Measurements from ENCODE around the gene TRAF3IP3. TPM values are rescaled to one million over a fixed set of nuclear protein-coding genes. Genes with fewer than 3 reads are reported as not detected.

The TRAF3IP3 gene
- total and polyA plus RNA-seq, 2 donors (not counting 3 experiments of a cell fraction or from before 2014, with no cell fraction given): not detected

DNA sequence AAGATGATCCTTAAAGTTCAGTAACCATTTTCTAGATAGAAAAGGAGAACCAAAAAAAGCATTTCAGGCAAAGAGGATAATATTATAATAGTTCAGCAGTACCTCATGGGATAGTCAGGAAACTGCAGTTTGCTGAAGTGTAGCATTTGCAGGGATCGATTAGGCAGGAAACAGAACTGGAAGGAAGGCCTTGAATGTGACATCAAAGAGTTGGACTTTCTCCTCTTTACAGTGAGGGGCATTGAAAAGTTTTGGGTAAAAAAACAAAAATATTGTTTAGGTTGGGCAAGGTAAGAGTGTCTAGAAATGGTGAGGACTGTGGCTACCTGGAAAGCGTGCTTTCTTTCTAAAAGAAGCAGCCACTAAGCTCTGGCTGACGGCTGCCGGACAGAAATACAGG is 58.0 kb downstream of the TRAF3IP3 start:
- TF ChIP-seq, protein P1, sequence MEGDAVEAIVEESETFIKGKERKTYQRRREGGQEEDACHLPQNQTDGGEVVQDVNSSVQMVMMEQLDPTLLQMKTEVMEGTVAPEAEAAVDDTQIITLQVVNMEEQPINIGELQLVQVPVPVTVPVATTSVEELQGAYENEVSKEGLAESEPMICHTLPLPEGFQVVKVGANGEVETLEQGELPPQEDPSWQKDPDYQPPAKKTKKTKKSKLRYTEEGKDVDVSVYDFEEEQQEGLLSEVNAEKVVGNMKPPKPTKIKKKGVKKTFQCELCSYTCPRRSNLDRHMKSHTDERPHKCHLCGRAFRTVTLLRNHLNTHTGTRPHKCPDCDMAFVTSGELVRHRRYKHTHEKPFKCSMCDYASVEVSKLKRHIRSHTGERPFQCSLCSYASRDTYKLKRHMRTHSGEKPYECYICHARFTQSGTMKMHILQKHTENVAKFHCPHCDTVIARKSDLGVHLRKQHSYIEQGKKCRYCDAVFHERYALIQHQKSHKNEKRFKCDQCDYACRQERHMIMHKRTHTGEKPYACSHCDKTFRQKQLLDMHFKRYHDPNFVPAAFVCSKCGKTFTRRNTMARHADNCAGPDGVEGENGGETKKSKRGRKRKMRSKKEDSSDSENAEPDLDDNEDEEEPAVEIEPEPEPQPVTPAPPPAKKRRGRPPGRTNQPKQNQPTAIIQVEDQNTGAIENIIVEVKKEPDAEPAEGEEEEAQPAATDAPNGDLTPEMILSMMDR (IDR thresholded peaks at IDR 0.05; ENCODE audit: extremely low read depth in 1 of 2, insufficient read depth in 1 of 2, low read depth in 1 of 2, low read length in 2 of 2): no peak
- TF ChIP-seq EZH2 (IDR thresholded peaks at IDR 0.05; ENCODE audit: borderline replicate concordance, low read depth, low read length, severe bottlenecking) (no peak), FOS (IDR thresholded peaks at IDR 0.05; ENCODE audit: borderline replicate concordance, insufficient read depth, low read length) (no peak)
- no peaks in the 10 kb centered on the region for H3K9me1 ChIP-seq (replicated peaks; ENCODE audit: control insufficient read depth, extremely low read depth, insufficient read depth, low read length)
- dilution Hi-C loops (cut with MboI; ENCODE audit: extremely low pct_ligation_motif_present, low sequenced_read_pairs) (no loop called here), intact Hi-C loops (cut with micrococcal nuclease) (no loop called here)
- H2AFZ ChIP-seq (ENCODE audit: low read depth, low read length): no peak overlapping the region
- H3K4me1 ChIP-seq (ENCODE audit: control insufficient read depth, extremely low read depth, insufficient read depth, low read length): no peaks in the 10 kb centered on the region
- no peak overlapping the region for H3K9ac ChIP-seq (replicated peaks; ENCODE audit: extremely low read depth, insufficient read depth, low read length)
- no peaks in the 10 kb centered on the region for H3K27me3 ChIP-seq (ENCODE audit: control insufficient read depth in 2 of 2, insufficient read depth in 2 of 2, low read length in 2 of 2)
- no peak overlapping the region for H3K27ac ChIP-seq (ENCODE audit: insufficient read depth, low read depth, low read length)
- H3K9me3 ChIP-seq (replicated peaks; ENCODE audit: control insufficient read depth, insufficient read depth, low read length): no peaks in the 10 kb centered on the region
- DNase-seq (ENCODE audit: low read depth, low spot score) (no peak), FAIRE-seq (no peak)
- CTCF ChIA-PET: interaction anchor here (8.7 kb wide), 1 partner anchor 8 kb away, joined by 109 read pairs; no protein-coding TSS in a partner anchor
- no peak overlapping the region for H3K4me2 ChIP-seq (ENCODE audit: insufficient read depth, low read length)
- no peaks in the 10 kb centered on the region for H4K20me1 ChIP-seq (replicated peaks; ENCODE audit: control insufficient read depth, extremely low read depth, insufficient read depth, low read length)
- POLR2A ChIA-PET: no interaction called here
- H3K79me2 ChIP-seq (ENCODE audit: control insufficient read depth, insufficient read depth, low read length): no peaks in the 10 kb centered on the region
- H3K36me3 ChIP-seq (ENCODE audit: control insufficient read depth in 2 of 2, extremely low read depth in 1 of 2, insufficient read depth in 2 of 2, low read length in 2 of 2): no peaks in the 10 kb centered on the region
- no TSS peak for BruUV-seq (replicated peaks)
- H3K4me3 ChIP-seq (replicated peaks in 1 of 3; ENCODE audit: insufficient read depth in 1 of 3, low read depth in 1 of 3, low read length in 3 of 3): no peak overlapping the region

DNA sequence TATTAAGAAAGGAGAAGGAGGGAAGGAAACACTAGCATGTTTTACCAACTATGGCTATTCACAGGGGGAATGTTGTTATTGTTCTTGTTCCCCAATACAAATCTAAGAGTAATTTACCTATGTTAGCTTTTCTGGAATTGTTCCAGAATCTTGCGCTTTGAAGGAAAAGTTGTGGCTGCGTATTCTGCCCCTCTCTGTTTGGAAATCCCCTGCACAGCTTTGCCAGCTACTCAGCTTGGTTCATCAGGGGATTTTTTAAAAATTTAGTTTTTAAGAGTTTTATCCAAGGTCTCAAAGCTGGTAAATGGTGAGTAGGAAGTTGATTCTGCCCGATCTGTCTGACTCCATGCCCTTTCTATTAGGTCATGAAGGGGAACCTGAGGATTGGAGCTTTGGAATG is 59.6 kb downstream of the TRAF3IP3 start:
- TF ChIP-seq, protein P2, sequence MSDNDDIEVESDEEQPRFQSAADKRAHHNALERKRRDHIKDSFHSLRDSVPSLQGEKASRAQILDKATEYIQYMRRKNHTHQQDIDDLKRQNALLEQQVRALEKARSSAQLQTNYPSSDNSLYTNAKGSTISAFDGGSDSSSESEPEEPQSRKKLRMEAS (IDR thresholded peaks at IDR 0.05; ENCODE audit: insufficient read depth, insufficient read length): no peak
- TF ChIP-seq FOS (IDR thresholded peaks at IDR 0.05; ENCODE audit: borderline replicate concordance, insufficient read depth, low read length) (no peak), EZH2 (IDR thresholded peaks at IDR 0.05; ENCODE audit: borderline replicate concordance, low read depth, low read length, severe bottlenecking) (no peak), POLR2A (IDR thresholded peaks at IDR 0.05; ENCODE audit: low read depth, low read length) (no peak), GATA2 (IDR thresholded peaks at IDR 0.05; ENCODE audit: insufficient read depth, insufficient read length, low read depth, low read length) (no peak), POLR2AphosphoS5 (IDR thresholded peaks at IDR 0.05; ENCODE audit: insufficient read depth, low read depth, low read length) (no peak), JUN (IDR thresholded peaks at IDR 0.05; ENCODE audit: borderline replicate concordance, insufficient read depth, insufficient read length, low read depth) (no peak), MYC (IDR thresholded peaks at IDR 0.05; ENCODE audit: low read depth, low read length) (no peak)
- TF ChIP-seq, protein P1 (IDR thresholded peaks at IDR 0.05; ENCODE audit: extremely low read depth in 1 of 2, insufficient read depth in 1 of 2, low read depth in 1 of 2, low read length in 2 of 2): no peak
- no peak overlapping the region for H2AFZ ChIP-seq (ENCODE audit: low read depth, low read length)
- no peak overlapping the region for H3K4me2 ChIP-seq (ENCODE audit: insufficient read depth, low read length)
- no peaks in the 10 kb centered on the region for H3K27me3 ChIP-seq (ENCODE audit: control insufficient read depth in 2 of 2, insufficient read depth in 2 of 2, low read length in 2 of 2)
- intact Hi-C loops (cut with micrococcal nuclease): no loop called here
- ChIA-PET POLR2A (no interaction called here), CTCF (interaction anchor here (0.7 to 8.7 kb wide), 2 partner anchors 6 to 25 kb away, joined by 3 to 109 read pairs; no protein-coding TSS in a partner anchor)
- H3K9me1 ChIP-seq (replicated peaks; ENCODE audit: control insufficient read depth, extremely low read depth, insufficient read depth, low read length): no peaks in the 10 kb centered on the region
- no peak overlapping the region for H3K4me3 ChIP-seq (replicated peaks in 1 of 3; ENCODE audit: insufficient read depth in 1 of 3, low read depth in 1 of 3, low read length in 3 of 3)
- dilution Hi-C loops (cut with MboI; ENCODE audit: extremely low pct_ligation_motif_present, low sequenced_read_pairs): no loop called here
- H3K27ac ChIP-seq (ENCODE audit: insufficient read depth, low read depth, low read length): no peak overlapping the region
- H4K20me1 ChIP-seq (replicated peaks; ENCODE audit: control insufficient read depth, extremely low read depth, insufficient read depth, low read length): no peaks in the 10 kb centered on the region
- FAIRE-seq (no peak), DNase-seq (ENCODE audit: low read depth, low spot score) (no peak)
- BruUV-seq (replicated peaks): no TSS peak
- no peaks in the 10 kb centered on the region for H3K79me2 ChIP-seq (ENCODE audit: control insufficient read depth, insufficient read depth, low read length)
- no peaks in the 10 kb centered on the region for H3K9me3 ChIP-seq (replicated peaks; ENCODE audit: control insufficient read depth, insufficient read depth, low read length)
- H3K9ac ChIP-seq (replicated peaks; ENCODE audit: extremely low read depth, insufficient read depth, low read length): no peak overlapping the region
- H3K4me1 ChIP-seq (ENCODE audit: control insufficient read depth, extremely low read depth, insufficient read depth, low read length): no peaks in the 10 kb centered on the region
- H3K36me3 ChIP-seq (ENCODE audit: control insufficient read depth in 2 of 2, extremely low read depth in 1 of 2, insufficient read depth in 2 of 2, low read length in 2 of 2): no peaks in the 10 kb centered on the region
